ENCODE measurements around the gene CDH8.
"Not testable (repeated sequence)": the region's sequence is repeated elsewhere in the genome, so short reads cannot be mapped to it uniquely, and the experiment has no call there.

Gene CDH8

GRCh38 chr16:61817583-61818278 lies 218.5 kb downstream of the CDH8 start:
- no peak for TF ChIP-seq CTCF (IDR thresholded peaks at IDR 0.05; ENCODE audit: control insufficient read depth, insufficient read depth, low read depth, low read length, missing control alignments)
- DNase-seq (ENCODE audit: low read depth) = no peak
- no peak overlapping the region for H3K4me3 ChIP-seq (ENCODE audit: control insufficient read depth, low read depth, low read length)

- H3K4me3 ChIP-seq (ENCODE audit: control insufficient read depth, low read depth, low read length) = no peak overlapping the region
- no peak for DNase-seq (ENCODE audit: low read depth)
- no peak for TF ChIP-seq CTCF (IDR thresholded peaks at IDR 0.05; ENCODE audit: control insufficient read depth, insufficient read depth, low read depth, low read length, missing control alignments)
These were observed 221.4 kb downstream of the CDH8 start for GRCh38 chr16:61814726-61815347.

- no peak overlapping the region for H3K4me3 ChIP-seq (ENCODE audit: control insufficient read depth, low read depth, low read length)
- DNase-seq (ENCODE audit: low read depth) = no peak
- no peak for TF ChIP-seq CTCF (IDR thresholded peaks at IDR 0.05; ENCODE audit: control insufficient read depth, insufficient read depth, low read depth, low read length, missing control alignments)
These were observed 222.9 kb downstream of the CDH8 start for GRCh38 chr16:61813339-61813738.

- no peak for DNase-seq (ENCODE audit: low read depth)
- no peak overlapping the region for H3K4me3 ChIP-seq (ENCODE audit: control insufficient read depth, low read depth, low read length)
- no peak for TF ChIP-seq CTCF (IDR thresholded peaks at IDR 0.05; ENCODE audit: control insufficient read depth, insufficient read depth, low read depth, low read length, missing control alignments)
These were observed 224.0 kb downstream of the CDH8 start for GRCh38 chr16:61812251-61812650.

GRCh38 chr16:61807551-61807950 lies 228.7 kb downstream of the CDH8 start:
- no peak overlapping the region for H3K4me3 ChIP-seq (ENCODE audit: control insufficient read depth, low read depth, low read length)
- TF ChIP-seq CTCF (IDR thresholded peaks at IDR 0.05; ENCODE audit: control insufficient read depth, insufficient read depth, low read depth, low read length, missing control alignments) = no peak
- DNase-seq (ENCODE audit: low read depth) = no peak

- not testable (repeated sequence) for DNase-seq (ENCODE audit: low read depth)
These were observed 235.0 kb downstream of the CDH8 start for GRCh38 chr16:61801217-61801616.

GRCh38 chr16:61798741-61799140 lies 237.5 kb downstream of the CDH8 start:
- no peak overlapping the region for H3K4me3 ChIP-seq (ENCODE audit: control insufficient read depth, low read depth, low read length)
- TF ChIP-seq CTCF (IDR thresholded peaks at IDR 0.05; ENCODE audit: control insufficient read depth, insufficient read depth, low read depth, low read length, missing control alignments) = no peak
- no peak for DNase-seq (ENCODE audit: low read depth)

More at GRCh38 chr16:61801217-61801616, 235.0 kb downstream of the CDH8 start:
- not testable (repeated sequence) for H3K4me3 ChIP-seq (ENCODE audit: control insufficient read depth, low read depth, low read length)

All from AG09309 (cell line).